H1 (cell line): ENCODE measurements around the gene CWH43. TPM values are rescaled to one million over a fixed set of nuclear protein-coding genes. Genes with fewer than 3 reads are reported as not detected.

Source experiments
- CTCF ChIA-PET: fragments of 300-600 bp; sonication (Branson Sonifier 250); formaldehyde crosslinking; loops from one replicate; lab custom pipeline; 2021; ENCODE audit not compliant: partially characterized antibody; lab: Charles Lee
- POLR2A ChIA-PET: fragments of 300-600 bp; sonication (Branson Sonifier 250); formaldehyde crosslinking; loops from one replicate; lab custom pipeline; 2021; ENCODE audit warnings: inconsistent platforms; ENCODE audit not compliant: partially characterized antibody; lab: Charles Lee
- DNase-seq, 2 experiments: peaks; one replicate each; pipeline versions ENCODE4 v3.0.0 to v3.0.0-alpha.2; 2010 to 2022; ENCODE audit warnings: low spot score in 2 of 2, low read depth in 1 of 2, mixed read lengths in 1 of 2
- FAIRE-seq: peaks from 2 replicates; lab custom pipeline; 2011; peaks lifted over from hg19 to GRCh38; lab: Jason Lieb, UNC
- H2AFZ ChIP-seq: 2 replicates; pipeline ENCODE4 v1.8.1; 2012; ENCODE audit warnings: low read length, inconsistent platforms
- H2AK5ac ChIP-seq: 2 replicates; pipeline ENCODE4 v1.6.1; 2013; ENCODE audit warnings: low read depth, low read length
- H2BK120ac ChIP-seq: replicated peaks from 2 replicates; pipeline ENCODE3; 2013; ENCODE audit warnings: low read depth, low read length, inconsistent platforms
- H2BK12ac ChIP-seq: 2 replicates; pipeline ENCODE4 v1.6.1; 2013; ENCODE audit warnings: low read depth, low read length
- H2BK15ac ChIP-seq: 2 replicates; pipeline ENCODE4 v1.6.1; 2013; ENCODE audit warnings: low read length
- H2BK20ac ChIP-seq: 2 replicates; pipeline ENCODE4 v1.6.1; 2013; ENCODE audit warnings: low read length
- H2BK5ac ChIP-seq: 2 replicates; pipeline ENCODE4 v1.6.1; 2013; ENCODE audit warnings: low read depth, low read length
- H3K14ac ChIP-seq: 2 replicates; pipeline ENCODE4 v1.6.1; 2013; ENCODE audit warnings: inconsistent platforms; ENCODE audit not compliant: insufficient read length
- H3K18ac ChIP-seq: 2 replicates; pipeline ENCODE4 v1.6.1; 2013; ENCODE audit warnings: low read length; ENCODE audit errors: extremely low read depth
- H3K23ac ChIP-seq: 2 replicates; pipeline ENCODE4 v1.6.1; 2013; ENCODE audit warnings: inconsistent platforms; ENCODE audit not compliant: insufficient read length
- H3K23me2 ChIP-seq: 2 replicates; pipeline ENCODE4 v1.6.1; 2013; ENCODE audit warnings: low read depth, low read length
- H3K27ac ChIP-seq: 2 replicates; pipeline ENCODE4 v1.6.1; 2011; ENCODE audit warnings: low read depth, low read length, inconsistent platforms
- H3K27me3 ChIP-seq, 4 experiments: replicated peaks in 1 of 4; 1 replicate in 1 of 4; 2 replicates in 3 of 4; pipeline versions ENCODE4 v1.6.1 to v1.8.1; 2011 to 2013; ENCODE audit warnings: low read length in 3 of 4, mild to moderate bottlenecking in 3 of 4, inconsistent platforms in 2 of 4, mixed read lengths in 2 of 4, moderate library complexity in 1 of 4; ENCODE audit not compliant: control insufficient read depth in 3 of 4, insufficient read depth in 3 of 4; ENCODE audit errors: extremely low read depth in 1 of 4
- H3K36me3 ChIP-seq, 4 experiments: 2 replicates each; pipeline versions ENCODE4 v1.6.1 to v1.8.1; 2011 to 2013; ENCODE audit warnings: mild to moderate bottlenecking in 4 of 4, low read length in 3 of 4, moderate library complexity in 2 of 4, control low read depth in 1 of 4, inconsistent platforms in 1 of 4; ENCODE audit not compliant: insufficient read depth in 4 of 4, control insufficient read depth in 2 of 4
- H3K4ac ChIP-seq: replicated peaks from 2 replicates; pipeline ENCODE3; 2013; ENCODE audit warnings: low read length, low read depth, mixed read lengths, inconsistent platforms; ENCODE audit not compliant: insufficient read length
- H3K4me1 ChIP-seq, 4 experiments: replicated peaks in 1 of 4; 1 replicate in 1 of 4; 2 replicates in 3 of 4; pipeline versions ENCODE4 v1.6.1 to v1.8.1; 2011 to 2013; ENCODE audit warnings: low read length in 3 of 4, inconsistent platforms in 2 of 4, mixed read lengths in 1 of 4; ENCODE audit not compliant: insufficient read depth in 4 of 4, control insufficient read depth in 3 of 4
- H3K4me2 ChIP-seq, 2 experiments: 2 replicates each; pipeline versions ENCODE4 v1.6.1 to v1.8.1; 2011 to 2013; ENCODE audit warnings: low read depth in 2 of 2, low read length in 2 of 2, control low read depth in 1 of 2, inconsistent platforms in 1 of 2, mild to moderate bottlenecking in 1 of 2; ENCODE audit not compliant: insufficient read depth in 1 of 2
- H3K4me3 ChIP-seq, 4 experiments: fragments of 200-600, 300-600 bp in 1 of 4; sonication (generic), shearing (Covaris generic), sonication (Bioruptor Twin) in 1 of 4; 2 replicates each; pipeline versions ENCODE4 v1.5.1 to v1.8.1; 2011 to 2016; ENCODE audit warnings: low read length in 4 of 4, low read depth in 3 of 4, control low read depth in 2 of 4, inconsistent platforms in 2 of 4, mild to moderate bottlenecking in 2 of 4, mixed read lengths in 1 of 4, moderate library complexity in 1 of 4; ENCODE audit not compliant: insufficient read depth in 2 of 4; ENCODE audit errors: extremely low read depth in 1 of 4
- H3K56ac ChIP-seq: replicated peaks from 2 replicates; pipeline ENCODE3; 2013; ENCODE audit warnings: low read depth, mild to moderate bottlenecking, mixed read lengths, low read length, inconsistent platforms; ENCODE audit not compliant: insufficient read length
- H3K79me1 ChIP-seq: 2 replicates; pipeline ENCODE4 v1.6.1; 2013; ENCODE audit warnings: low read depth, low read length, control low read depth
- H3K79me2 ChIP-seq, 2 experiments: 2 replicates each; pipeline versions ENCODE4 v1.6.1 to v1.8.1; 2012 to 2013; ENCODE audit warnings: low read length in 2 of 2, mild to moderate bottlenecking in 2 of 2, inconsistent platforms in 1 of 2; ENCODE audit not compliant: insufficient read depth in 2 of 2, control insufficient read depth in 1 of 2
- H3K9ac ChIP-seq, 4 experiments: replicated peaks in 1 of 4; 1 replicate in 1 of 4; 2 replicates in 3 of 4; pipeline versions ENCODE4 v1.6.1 to v1.8.1; 2011 to 2013; ENCODE audit warnings: low read depth in 3 of 4, low read length in 3 of 4, control low read depth in 2 of 4, mild to moderate bottlenecking in 2 of 4, moderate library complexity in 2 of 4, inconsistent platforms in 1 of 4; ENCODE audit errors: extremely low read depth in 1 of 4
- H3K9me3 ChIP-seq, 2 experiments: 2 replicates each; pipeline versions ENCODE4 v1.6.1 to v1.8.1; 2012 to 2013; ENCODE audit warnings: mild to moderate bottlenecking in 2 of 2, moderate library complexity in 2 of 2, control low read depth in 1 of 2, inconsistent platforms in 1 of 2, low read depth in 1 of 2, low read length in 1 of 2, mixed read lengths in 1 of 2; ENCODE audit not compliant: insufficient read depth in 2 of 2
- H4K20me1 ChIP-seq, 2 experiments: replicated peaks in 1 of 2; 2 replicates each; pipeline versions ENCODE3 to v1.8.1; 2011 to 2013; ENCODE audit warnings: inconsistent platforms in 2 of 2, low read length in 2 of 2, mild to moderate bottlenecking in 1 of 2; ENCODE audit not compliant: insufficient read depth in 2 of 2, control insufficient read depth in 1 of 2
- H4K5ac ChIP-seq: 2 replicates; pipeline ENCODE4 v1.6.1; 2013; ENCODE audit warnings: low read length, low read depth, mixed read lengths, inconsistent platforms; ENCODE audit not compliant: insufficient read length
- H4K8ac ChIP-seq: 2 replicates; pipeline ENCODE4 v1.8.0; 2013; ENCODE audit warnings: mild to moderate bottlenecking, moderate library complexity, low read length, inconsistent platforms; ENCODE audit not compliant: insufficient read depth; ENCODE audit errors: extremely low read depth
- H4K91ac ChIP-seq: replicated peaks from 2 replicates; pipeline ENCODE3; 2013; ENCODE audit warnings: low read length, mixed read lengths, inconsistent platforms; ENCODE audit not compliant: insufficient read length
- ATF2 ChIP-seq: IDR thresholded peaks from 2 replicates; pipeline ENCODE4 v1.6.1; 2012; ENCODE audit warnings: low read length, inconsistent platforms
- CHD2 ChIP-seq: IDR thresholded peaks from 2 replicates; pipeline ENCODE4 v1.6.1; 2012; ENCODE audit warnings: low read length, improper control_type of control experiment
- CTCF ChIP-seq, 3 experiments: IDR thresholded peaks; 1 replicate in 2 of 3; 2 replicates in 1 of 3; pipeline versions ENCODE4 v1.5.1 to v1.6.1; 2011; ENCODE audit warnings: low read length in 3 of 3, mild to moderate bottlenecking in 3 of 3, inconsistent platforms in 2 of 3, low read depth in 1 of 3, moderate library complexity in 1 of 3; ENCODE audit not compliant: insufficient read depth in 1 of 3; ENCODE audit errors: control extremely low read depth in 1 of 3
- EGR1 ChIP-seq: IDR thresholded peaks from 2 replicates; pipeline ENCODE4 v1.6.1; 2011; ENCODE audit warnings: low read depth, low read length, borderline replicate concordance
- HDAC2 ChIP-seq, 2 experiments: fragments of 300-600 bp in 1 of 2; sonication (generic) in 1 of 2; IDR thresholded peaks; 2 replicates each; pipeline ENCODE4 v1.6.1; 2011 to 2012; ENCODE audit warnings: low read depth in 2 of 2, low read length in 2 of 2, mild to moderate bottlenecking in 2 of 2, moderate library complexity in 2 of 2, borderline replicate concordance in 1 of 2, inconsistent platforms in 1 of 2
- NRF1 ChIP-seq: IDR thresholded peaks from 2 replicates; pipeline ENCODE4 v1.6.1; 2011; ENCODE audit warnings: mild to moderate bottlenecking, low read depth, low read length, improper control_type of control experiment
- POU5F1 ChIP-seq: IDR thresholded peaks from 2 replicates; pipeline ENCODE4 v1.6.1; 2011; ENCODE audit warnings: low read depth, mild to moderate bottlenecking, low read length, moderate library complexity
- SIRT6 ChIP-seq: IDR thresholded peaks from one replicate; pipeline ENCODE4 v1.7.1; 2012; ENCODE audit warnings: low read length, inconsistent platforms
- WGBS, 2 experiments: shearing (Covaris generic) in 1 of 2; methylation state at CpG; one replicate each; pipeline versions ENCODE4 v1.1.6 to v1.1.7; 2013 to 2015; ENCODE audit warnings: low lambda C conversion rate in 2 of 2, mixed read lengths in 2 of 2, inconsistent platforms in 1 of 2, low coverage in 1 of 2, missing lambda C conversion rate in 1 of 2; ENCODE audit not compliant: insufficient replicate concordance in 2 of 2, insufficient coverage in 1 of 2, insufficient read length in 1 of 2; ENCODE audit errors: extremely low coverage in 1 of 2, missing lambda C conversion rate in 1 of 2; 5-methylcytosine and 5-hydroxymethylcytosine counted together
- polyA plus RNA-seq, 7 experiments: library from polyadenylated mRNA; depleted of rRNA in 3 of 7; stranded (reverse) in 5 of 7; unstranded in 2 of 7; fragments of >200 nt in 5 of 7; fragments of 200-250 nt in 2 of 7; gene quantifications; 1 replicate in 5 of 7; 2 replicates in 1 of 7; 4 replicates in 1 of 7; pipeline versions ENCODE4 v1.2.1 to v1.2.3, GENCODE V29; 2011 to 2013; ENCODE audit warnings: missing spikeins in 2 of 7, mixed read lengths in 2 of 7
- total RNA-seq: library from RNA; stranded (reverse); fragmentation: NEBNext Ultra II Directional; extraction: Animal tissue kit (Norgen Biotek cat#: 25700); gene quantifications from 2 replicates; pipeline ENCODE4 v1.2.1, GENCODE V29; 2021

The CWH43 gene
- total and polyA plus RNA-seq, 2 of the 8 experiments (the other 6 are each of a cell fraction or from before 2014, with no cell fraction given): not detected

GRCh38 chr4:48989461-48990203 lies 3.6 kb downstream of the CWH43 start:
- H3K4ac ChIP-seq: no peak overlapping the region
- H2AK5ac ChIP-seq: no peak overlapping the region
- H2BK20ac ChIP-seq: no peak overlapping the region
- H3K18ac ChIP-seq: no peak overlapping the region
- 71% methylated on average over 5 of the region's 5 CpGs; no CpG with 5 or more reads in 1 of the 2 experiments for WGBS, 2 experiments
- H2BK12ac ChIP-seq: no peak overlapping the region
- H3K4me3 ChIP-seq: no peak overlapping the region
- no peak overlapping the region for H2AFZ ChIP-seq
- CTCF ChIA-PET: no interaction called here
- H3K27ac ChIP-seq: no peak overlapping the region
- H3K23ac ChIP-seq: no peak overlapping the region
- POLR2A ChIA-PET: no interaction called here
- no peaks in the 10 kb centered on the region; a peak in 1 of 7 replicates for H3K4me1 ChIP-seq
- DNase-seq: no peak
- H3K9me3 ChIP-seq: peaks cover 9 to 22% of the 10 kb centered on the region in 2 experiments; a peak in 3 of 4 replicates
- no peak overlapping the region for H2BK15ac ChIP-seq
- H3K23me2 ChIP-seq: peaks cover 9% of the 10 kb centered on the region; the same call in 1 of the 2 replicates
- H4K91ac ChIP-seq: no peak overlapping the region
- peaks cover 0 to 33% (median 20%) of the 10 kb centered on the region in 4 experiments; a peak in 6 of 7 replicates for H3K27me3 ChIP-seq
- H2BK5ac ChIP-seq: no peak overlapping the region
- no peaks in the 10 kb centered on the region for H4K20me1 ChIP-seq
- H3K4me2 ChIP-seq: no peak overlapping the region
- no peaks in the 10 kb centered on the region for H3K79me2 ChIP-seq
- no peak overlapping the region for H2BK120ac ChIP-seq
- FAIRE-seq: no peak
- H3K36me3 ChIP-seq: no peaks in the 10 kb centered on the region
- H4K8ac ChIP-seq: no peak overlapping the region
- H3K9ac ChIP-seq: no peak overlapping the region
- no peak overlapping the region for H4K5ac ChIP-seq
- H3K56ac ChIP-seq: no peak overlapping the region
- H3K14ac ChIP-seq: no peak overlapping the region
- H3K79me1 ChIP-seq: no peaks in the 10 kb centered on the region
- TF ChIP-seq EGR1: no peak
- TF ChIP-seq CHD2: no peak
- TF ChIP-seq NRF1: no peak
- TF ChIP-seq SIRT6: no peak
- TF ChIP-seq ATF2: no peak
- no peak for TF ChIP-seq HDAC2 (IDR thresholded peaks at IDR 0.05; ENCODE audit: borderline replicate concordance in 1 of 2, low read depth in 2 of 2, low read length in 2 of 2)
- TF ChIP-seq CTCF (IDR thresholded peaks at IDR 0.05; ENCODE audit: control extremely low read depth in 1 of 3, insufficient read depth in 1 of 3, low read depth in 1 of 3, low read length in 3 of 3): no peak
- no peak for TF ChIP-seq POU5F1
